Airway epithelial cell (primary cell): ENCODE measurements around the gene RSPH10B. TPM values are rescaled to one million over a fixed set of nuclear protein-coding genes. Genes with fewer than 3 reads are reported as not detected.

Source experiments
- total RNA-seq: library from RNA; depleted of rRNA; stranded (reverse); fragments of >200 nt; gene quantifications from 2 replicates; pipeline ENCODE4 v1.2.3, GENCODE V29; 2015

Gene RSPH10B
- not detected in 2 replicates for total RNA-seq

GRCh38 chr7:5970347-5970911 is at the start of gene RSPH10B:
Gene RSPH10B, minus strand, starts transcription at chr7:5970689. Its CDS starts 3,573 bp downstream, at chr7:5967116.

GRCh38 chr7:6008668-6009611 is 38.5 kb upstream of the RSPH10B start, which contains the start of the genes AIMP2 and PMS2:
Gene AIMP2, plus strand, starts transcription at chr7:6009272. Its CDS starts 92 bp downstream, at chr7:6009364.
Gene PMS2, minus strand, starts transcription at chr7:6009049. Its CDS starts 30 bp downstream, at chr7:6009019.

GRCh38 chr7:5898480-5899224 is 71.8 kb downstream of the RSPH10B start, which contains the start of gene CCZ1:
Gene CCZ1, plus strand, starts transcription at chr7:5898733. Its CDS starts 67 bp downstream, at chr7:5898800.

Other genes with a start within 250 kb of the RSPH10B start
- gene RNF216, start 189.0 kb downstream of the RSPH10B start, total RNA-seq, result 15.4 and 18.3 TPM in 2 replicates
- gene OCM, start 89.9 kb downstream of the RSPH10B start, total RNA-seq, result not detected in 2 replicates
- 50.8 and 105 TPM in 2 replicates for gene CCZ1, start 72.0 kb downstream of the RSPH10B start, total RNA-seq
- gene PMS2, start 38.4 kb upstream of the RSPH10B start, total RNA-seq, result 12.2 and 12.5 TPM in 2 replicates
- 79.6 and 83.9 TPM in 2 replicates for gene AIMP2, start 38.6 kb upstream of the RSPH10B start, total RNA-seq
- not detected in 2 replicates for gene ANKRD61, start 60.7 kb upstream of the RSPH10B start, total RNA-seq
- 162 and 192 TPM in 2 replicates for gene EIF2AK1, start 88.5 kb upstream of the RSPH10B start, total RNA-seq
- 3.2 and 5.8 TPM in 2 replicates for gene USP42, start 134.3 kb upstream of the RSPH10B start, total RNA-seq